ENCODE data around the gene PARD3.

DNA sequence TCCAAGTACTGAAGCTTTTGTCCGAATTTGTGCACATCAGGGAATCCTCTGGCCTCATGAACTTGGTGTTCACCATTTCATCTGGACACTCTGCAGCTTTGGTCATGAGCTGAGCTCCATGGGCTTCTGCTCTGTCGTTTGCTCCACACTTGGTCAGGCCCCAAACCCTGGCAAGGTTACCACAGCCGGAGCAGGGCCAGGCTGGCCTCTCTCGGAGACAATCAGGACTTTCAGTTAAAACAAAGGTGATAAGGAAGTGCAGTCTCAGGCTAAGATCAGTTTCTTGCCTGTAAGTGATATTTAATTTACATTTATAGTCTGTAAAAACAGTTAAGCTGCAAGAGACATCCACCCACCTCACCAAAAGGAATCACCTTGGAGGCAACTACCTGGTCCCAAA lies 558.9 kb downstream of the PARD3 start:
- TF ChIP-seq, protein P1, sequence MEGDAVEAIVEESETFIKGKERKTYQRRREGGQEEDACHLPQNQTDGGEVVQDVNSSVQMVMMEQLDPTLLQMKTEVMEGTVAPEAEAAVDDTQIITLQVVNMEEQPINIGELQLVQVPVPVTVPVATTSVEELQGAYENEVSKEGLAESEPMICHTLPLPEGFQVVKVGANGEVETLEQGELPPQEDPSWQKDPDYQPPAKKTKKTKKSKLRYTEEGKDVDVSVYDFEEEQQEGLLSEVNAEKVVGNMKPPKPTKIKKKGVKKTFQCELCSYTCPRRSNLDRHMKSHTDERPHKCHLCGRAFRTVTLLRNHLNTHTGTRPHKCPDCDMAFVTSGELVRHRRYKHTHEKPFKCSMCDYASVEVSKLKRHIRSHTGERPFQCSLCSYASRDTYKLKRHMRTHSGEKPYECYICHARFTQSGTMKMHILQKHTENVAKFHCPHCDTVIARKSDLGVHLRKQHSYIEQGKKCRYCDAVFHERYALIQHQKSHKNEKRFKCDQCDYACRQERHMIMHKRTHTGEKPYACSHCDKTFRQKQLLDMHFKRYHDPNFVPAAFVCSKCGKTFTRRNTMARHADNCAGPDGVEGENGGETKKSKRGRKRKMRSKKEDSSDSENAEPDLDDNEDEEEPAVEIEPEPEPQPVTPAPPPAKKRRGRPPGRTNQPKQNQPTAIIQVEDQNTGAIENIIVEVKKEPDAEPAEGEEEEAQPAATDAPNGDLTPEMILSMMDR (IDR thresholded peaks at IDR 0.05): no peak
- TF ChIP-seq POLR2A (IDR thresholded peaks at IDR 0.05): no peak

Measured in Peyer's patch (tissue), 4 donors.